NCI-H69 (cell line): ENCODE results near the gene LKAAEAR1.

Experiments used
- DNase-seq: peaks from one replicate; lab custom pipeline; 2025; lab: John Stamatoyannopoulos, UW

LKAAEAR1 gene

DNA sequence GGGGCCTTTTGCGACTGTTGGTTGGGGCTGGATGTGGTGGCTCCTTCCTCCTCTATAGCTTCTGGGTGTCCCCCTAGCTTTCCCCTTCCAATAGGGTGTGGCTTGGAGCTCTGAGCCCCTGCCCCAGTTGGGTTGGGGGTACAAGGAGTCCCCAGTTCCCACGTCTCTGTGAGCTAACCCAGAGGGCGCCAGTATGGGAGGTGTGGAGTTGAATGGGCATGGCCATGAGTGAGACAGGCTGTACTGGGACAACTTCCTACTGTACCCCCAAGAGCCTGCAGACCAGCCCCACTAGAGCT is 47.0 kb downstream of the LKAAEAR1 start:
- no peak for DNase-seq

DNA sequence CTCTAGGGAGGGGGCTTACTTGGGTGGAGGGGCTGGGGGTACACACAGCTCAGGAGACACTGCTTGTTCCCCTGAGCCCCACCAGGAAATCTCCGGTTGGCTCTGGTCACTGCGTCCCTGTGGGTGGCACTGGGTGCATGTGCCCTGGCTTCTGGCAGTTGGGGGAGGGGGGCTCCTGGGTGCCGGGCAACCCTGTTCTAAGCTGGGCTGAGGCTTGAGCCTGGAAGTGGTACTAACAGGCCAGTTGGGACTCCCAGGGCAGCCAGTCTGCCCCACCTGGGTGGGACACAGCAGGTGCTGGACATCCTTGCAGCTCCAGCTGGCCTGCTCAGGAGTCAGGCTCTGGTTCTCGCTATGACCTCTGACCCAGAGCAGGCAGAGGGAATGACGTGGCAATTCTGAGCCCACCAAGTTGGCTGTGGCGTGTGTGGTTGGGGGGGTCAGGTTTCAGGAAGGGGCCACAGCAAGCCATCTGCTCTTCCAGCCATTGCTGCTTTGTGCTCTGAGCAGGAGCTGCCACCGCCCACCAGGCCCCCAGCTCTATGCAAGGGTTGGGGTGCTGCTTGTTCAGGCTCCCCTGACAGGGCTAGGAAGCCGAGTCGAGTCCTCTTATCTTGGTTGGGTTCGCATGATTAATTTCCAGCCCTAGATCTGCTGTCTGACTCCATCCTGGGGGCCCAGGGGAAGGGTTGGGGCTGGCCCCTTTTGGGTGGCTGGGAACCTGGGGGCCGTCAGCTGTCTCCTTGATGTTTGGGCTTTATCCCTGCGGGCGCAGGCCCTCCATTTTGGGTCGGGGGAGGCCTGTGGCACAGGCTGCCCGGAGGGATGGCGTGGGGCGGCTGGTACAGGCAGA is 47.6 kb downstream of the LKAAEAR1 start:
- DNase-seq: no peak

- DNase-seq: no peak
These were observed 48.3 kb downstream of the LKAAEAR1 start, which contains the start of gene C20orf204 for GRCh38 chr20:64035933-64036345. Gene C20orf204, plus strand, starts transcription at chr20:64036182. Its CDS starts 142 bp downstream, at chr20:64036324.

DNA sequence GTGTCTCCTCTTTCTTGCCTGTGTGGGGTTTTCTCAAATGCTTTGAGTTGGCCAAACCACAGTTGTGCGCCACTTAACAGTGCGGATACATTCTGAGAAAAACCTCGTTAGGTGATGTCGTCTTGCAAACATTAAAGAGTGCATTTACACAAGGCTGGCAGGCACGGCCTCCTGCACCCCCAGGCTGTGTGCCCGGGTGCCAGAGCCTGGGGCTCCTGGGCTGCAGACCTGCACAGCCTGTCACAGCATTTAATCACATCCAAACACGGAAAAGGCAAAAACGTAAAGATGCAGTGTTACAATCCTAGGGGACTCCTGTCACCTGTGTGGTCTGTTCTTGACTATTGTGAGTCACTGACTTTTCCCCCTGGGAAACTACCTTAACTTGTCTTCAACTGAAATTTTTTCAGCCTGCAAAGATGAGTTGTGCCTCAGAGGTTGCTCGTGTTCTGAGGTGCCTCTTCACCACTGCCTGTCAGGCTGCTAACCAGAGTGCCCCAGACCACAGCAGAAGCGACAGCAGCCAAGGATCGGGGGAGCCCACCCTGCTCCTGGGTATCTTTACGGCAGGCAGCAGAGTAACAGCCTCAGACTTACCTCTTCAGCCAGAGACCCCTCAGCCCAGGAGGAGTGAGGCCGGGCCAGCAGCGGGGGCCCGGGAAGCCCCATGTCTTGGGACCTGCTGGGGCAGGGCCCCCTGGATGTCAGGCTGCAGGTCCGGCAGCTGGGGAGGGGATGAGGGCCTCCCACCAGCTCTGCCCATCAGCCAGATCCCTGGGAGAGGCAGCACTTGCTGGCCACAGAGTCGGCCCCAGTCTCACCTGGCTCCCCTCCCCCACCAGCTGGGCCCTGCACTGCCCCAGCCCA is 48.9 kb downstream of the LKAAEAR1 start:
- no peak for DNase-seq

DNA sequence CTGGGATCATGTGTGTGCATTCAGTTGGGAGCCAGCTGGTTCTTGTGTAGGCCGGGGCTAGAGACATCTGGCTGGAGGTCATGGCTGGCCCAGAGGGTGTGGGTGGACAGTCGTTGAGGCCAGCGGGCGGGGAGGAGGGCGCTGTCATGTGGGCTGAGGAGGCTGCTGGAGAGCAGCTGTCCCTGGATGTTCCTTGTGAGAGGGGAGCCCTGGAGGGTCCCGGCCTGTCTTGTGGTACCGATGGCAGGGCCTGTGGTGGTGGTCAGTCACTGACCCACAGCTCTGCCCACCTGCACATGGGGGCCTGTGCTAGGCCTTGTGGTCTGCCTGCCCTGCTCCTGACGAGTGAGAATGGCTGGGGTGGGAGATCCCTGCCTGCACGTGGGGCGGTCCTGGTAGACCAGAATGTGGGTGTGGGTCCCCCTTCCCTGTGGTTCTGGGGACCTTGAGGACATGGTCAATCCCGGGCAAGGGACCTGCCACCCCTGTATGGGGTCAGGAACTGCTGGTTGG is 50.2 kb downstream of the LKAAEAR1 start:
- DNase-seq: no peak
